ENCODE measurements around the gene HMGCR.

- TF ChIP-seq CTCF (IDR thresholded peaks at IDR 0.05; ENCODE audit: low read depth, low read length) (no peak), POLR2A (IDR thresholded peaks at IDR 0.05; ENCODE audit: extremely low read depth, insufficient read length) (no peak)
Observed at GRCh38 chr5:75303419-75303818, 33.6 kb upstream of the HMGCR start.
